Mesendoderm (in vitro differentiated cells): ENCODE measurements around the gene ZFP36.

Experiments
- DNase-seq: peaks from one replicate; pipeline ENCODE4 v3.0.0; 2013
- H2AK5ac ChIP-seq: 2 replicates; pipeline ENCODE4 v1.6.1; 2013; ENCODE audit warnings: low read length, inconsistent platforms
- H2BK120ac ChIP-seq: 2 replicates; pipeline ENCODE4 v1.6.1; 2013; ENCODE audit warnings: low read depth, mild to moderate bottlenecking, low read length, moderate library complexity, mixed read lengths
- H2BK15ac ChIP-seq: replicated peaks from 2 replicates; pipeline ENCODE4 v1.6.1; 2013; ENCODE audit warnings: low read depth, mild to moderate bottlenecking, moderate library complexity
- H2BK5ac ChIP-seq: 2 replicates; pipeline ENCODE4 v1.6.1; 2013; ENCODE audit warnings: low read length, inconsistent platforms
- H3K18ac ChIP-seq: 2 replicates; pipeline ENCODE4 v1.6.1; 2013; ENCODE audit warnings: mild to moderate bottlenecking, low read length, mixed read lengths
- H3K23ac ChIP-seq: one replicate; pipeline ENCODE4 v1.6.1; 2013; ENCODE audit warnings: low read length
- H3K27ac ChIP-seq: 2 replicates; pipeline ENCODE4 v1.5.1; 2013; ENCODE audit warnings: low read depth, mild to moderate bottlenecking, inconsistent platforms, low read length, moderate library complexity
- H3K27me3 ChIP-seq: 2 replicates; pipeline ENCODE4 v1.6.1; 2013; ENCODE audit warnings: low read length, control low read depth, mild to moderate bottlenecking, inconsistent platforms; ENCODE audit not compliant: insufficient read depth, poor library complexity
- H3K36me3 ChIP-seq: 2 replicates; pipeline ENCODE4 v1.6.1; 2013; ENCODE audit warnings: low read length, inconsistent platforms; ENCODE audit not compliant: control insufficient read depth, insufficient read depth
- H3K4ac ChIP-seq: one replicate; pipeline ENCODE4 v1.6.1; 2013; ENCODE audit warnings: low read depth, mild to moderate bottlenecking, low read length, moderate library complexity
- H3K4me1 ChIP-seq: 2 replicates; pipeline ENCODE4 v1.6.1; 2013; ENCODE audit warnings: low read depth, low read length, inconsistent platforms; ENCODE audit not compliant: control insufficient read depth
- H3K4me2 ChIP-seq: 2 replicates; pipeline ENCODE4 v1.6.1; 2013; ENCODE audit warnings: low read length
- H3K4me3 ChIP-seq: 2 replicates; pipeline ENCODE4 v1.5.1; 2013; ENCODE audit warnings: mild to moderate bottlenecking, low read length
- H3K56ac ChIP-seq: one replicate; pipeline ENCODE4 v1.6.1; 2013; ENCODE audit warnings: low read length
- H3K79me1 ChIP-seq: 2 replicates; pipeline ENCODE4 v1.6.1; 2013; ENCODE audit warnings: low read length, inconsistent platforms
- H3K79me2 ChIP-seq: 2 replicates; pipeline ENCODE4 v1.6.1; 2013; ENCODE audit warnings: mild to moderate bottlenecking, low read length; ENCODE audit not compliant: control insufficient read depth, insufficient read depth
- H3K9ac ChIP-seq: 2 replicates; pipeline ENCODE4 v1.6.1; 2013; ENCODE audit warnings: low read length, inconsistent platforms
- H4K5ac ChIP-seq: one replicate; pipeline ENCODE4 v1.6.1; 2013; ENCODE audit warnings: low read length
- H4K8ac ChIP-seq: one replicate; pipeline ENCODE4 v1.6.1; 2013; ENCODE audit warnings: low read depth, mild to moderate bottlenecking, control low read depth, low read length, moderate library complexity
- WGBS: extraction: QIAGEN DNeasy Blood & Tissue Kit; methylation state at CpG from one replicate; pipeline ENCODE4 v1.1.7; 2013; ENCODE audit warnings: low lambda C conversion rate, missing lambda C conversion rate; ENCODE audit not compliant: insufficient coverage; ENCODE audit errors: extremely low coverage; 5-methylcytosine and 5-hydroxymethylcytosine counted together

ZFP36 gene

DNA sequence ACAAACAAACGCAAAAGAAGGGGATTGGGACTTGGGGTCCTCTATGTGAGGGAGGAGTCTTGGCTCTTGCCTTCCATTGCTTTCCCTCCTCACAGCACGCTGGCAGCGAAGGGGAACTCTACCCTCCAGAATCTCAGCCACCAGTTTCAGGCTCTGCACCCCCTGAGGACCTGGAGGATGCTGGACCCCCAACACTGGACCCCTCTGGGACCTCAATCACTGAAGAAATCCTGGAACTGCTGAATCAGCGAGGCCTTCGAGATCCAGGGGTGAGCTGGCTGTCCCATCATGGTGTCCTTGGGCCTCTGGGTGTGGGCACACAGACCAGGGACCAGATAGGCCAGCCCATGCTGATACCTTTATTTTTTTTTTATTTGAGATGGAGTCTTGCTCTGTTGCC is 15.4 kb downstream of the ZFP36 start:
- no CpG with 5 or more reads among the region's 5 CpGs for WGBS
- no peak overlapping the region for H4K8ac ChIP-seq
- H2BK120ac ChIP-seq: no peak overlapping the region
- no peak overlapping the region for H3K4me3 ChIP-seq
- H4K5ac ChIP-seq: no peak overlapping the region
- no peak overlapping the region for H3K27ac ChIP-seq
- H3K4ac ChIP-seq: no peak overlapping the region
- H2BK5ac ChIP-seq: no peak overlapping the region
- H2AK5ac ChIP-seq: no peak overlapping the region
- H3K36me3 ChIP-seq: peaks cover 37% of the 10 kb centered on the region
- no peaks in the 10 kb centered on the region for H3K4me1 ChIP-seq
- H3K18ac ChIP-seq: no peak overlapping the region
- H3K4me2 ChIP-seq: no peak overlapping the region
- DNase-seq: no peak
- H3K56ac ChIP-seq: no peak overlapping the region
- H3K79me2 ChIP-seq: no peaks in the 10 kb centered on the region
- peaks cover 6% of the 10 kb centered on the region for H3K79me1 ChIP-seq
- H3K9ac ChIP-seq: no peak overlapping the region
- no peak overlapping the region for H2BK15ac ChIP-seq
- H3K27me3 ChIP-seq: no peaks in the 10 kb centered on the region
- no peak overlapping the region for H3K23ac ChIP-seq

- no peak overlapping the region for H3K4me3 ChIP-seq
- no peak for DNase-seq
- H3K27ac ChIP-seq: no peak overlapping the region
- no peak overlapping the region for H3K18ac ChIP-seq
- no peak overlapping the region for H2BK120ac ChIP-seq
- peaks cover 6% of the 10 kb centered on the region for H3K79me1 ChIP-seq
- no peak overlapping the region for H3K9ac ChIP-seq
- no peak overlapping the region for H4K8ac ChIP-seq
- no peak overlapping the region for H3K23ac ChIP-seq
- H3K27me3 ChIP-seq: no peaks in the 10 kb centered on the region
- peaks cover 37% of the 10 kb centered on the region for H3K36me3 ChIP-seq
- H2BK15ac ChIP-seq: no peak overlapping the region
- H2BK5ac ChIP-seq: no peak overlapping the region
- no peak overlapping the region for H4K5ac ChIP-seq
- WGBS: no CpG with 5 or more reads among the region's 35 CpGs
- H2AK5ac ChIP-seq: no peak overlapping the region
- H3K4me2 ChIP-seq: no peak overlapping the region
- no peaks in the 10 kb centered on the region for H3K79me2 ChIP-seq
- peaks cover 3% of the 10 kb centered on the region for H3K4me1 ChIP-seq
- H3K56ac ChIP-seq: no peak overlapping the region
- no peak overlapping the region for H3K4ac ChIP-seq
Measured at GRCh38 chr19:39423258-39424086, 16.8 kb downstream of the ZFP36 start.

- Histone ChIP-seq H2BK120ac (no peak overlapping the region), H3K4ac (no peak overlapping the region), H4K5ac (no peak overlapping the region), H3K79me1 (peaks cover 4% of the 10 kb centered on the region), H2BK5ac (no peak overlapping the region), H3K4me2 (no peak overlapping the region), H3K4me3 (no peak overlapping the region), H3K56ac (no peak overlapping the region), H3K23ac (no peak overlapping the region), H3K27ac (no peak overlapping the region), H3K9ac (no peak overlapping the region), H2BK15ac (no peak overlapping the region), H3K4me1 (peaks cover 6% of the 10 kb centered on the region), H3K79me2 (no peaks in the 10 kb centered on the region), H3K36me3 (peaks cover 32% of the 10 kb centered on the region), H3K18ac (no peak overlapping the region), H2AK5ac (no peak overlapping the region), H3K27me3 (no peaks in the 10 kb centered on the region), H4K8ac (no peak overlapping the region)
- WGBS: no CpG with 5 or more reads among the region's 16 CpGs
- no peak for DNase-seq
Measured at GRCh38 chr19:39424934-39425333, 18.3 kb downstream of the ZFP36 start.

DNA sequence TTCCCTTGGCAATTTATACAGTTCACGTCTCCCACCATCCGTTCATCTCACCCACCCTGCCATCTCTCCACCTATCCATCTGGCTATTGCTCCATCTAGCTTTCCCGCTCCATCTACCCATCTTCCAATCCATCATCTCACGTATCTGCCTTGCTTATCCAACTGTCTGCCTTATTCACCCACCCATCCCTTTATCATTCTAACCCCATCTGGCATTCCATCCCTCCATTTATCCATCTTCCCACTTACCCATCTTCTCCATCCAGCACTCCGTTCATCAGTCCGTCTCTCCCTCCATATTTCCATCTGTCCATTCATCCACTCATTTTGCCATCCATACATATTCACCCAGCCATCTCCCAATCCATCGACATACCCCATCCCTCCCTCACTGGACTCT is 19.1 kb downstream of the ZFP36 start:
- Histone ChIP-seq H3K4me2 (no peak overlapping the region), H3K9ac (no peak overlapping the region), H4K8ac (no peak overlapping the region), H3K4me1 (peaks cover 6% of the 10 kb centered on the region), H3K27me3 (no peaks in the 10 kb centered on the region), H3K4me3 (no peak overlapping the region), H2BK5ac (no peak overlapping the region), H2BK15ac (no peak overlapping the region), H4K5ac (no peak overlapping the region), H2BK120ac (no peak overlapping the region), H3K56ac (no peak overlapping the region), H3K18ac (no peak overlapping the region), H3K27ac (no peak overlapping the region), H3K23ac (no peak overlapping the region), H3K79me2 (no peaks in the 10 kb centered on the region), H3K79me1 (peaks cover 4% of the 10 kb centered on the region), H3K36me3 (peaks cover 30% of the 10 kb centered on the region), H3K4ac (no peak overlapping the region), H2AK5ac (no peak overlapping the region)
- WGBS: 100% methylated on average over 3 of the region's 7 CpGs
- DNase-seq: no peak

- H3K4me3 ChIP-seq: no peak overlapping the region
- no peaks in the 10 kb centered on the region for H3K79me2 ChIP-seq
- peaks cover 8% of the 10 kb centered on the region for H3K4me1 ChIP-seq
- no CpG with 5 or more reads among the region's 5 CpGs for WGBS
- H3K4ac ChIP-seq: no peak overlapping the region
- H4K5ac ChIP-seq: no peak overlapping the region
- H4K8ac ChIP-seq: no peak overlapping the region
- no peak overlapping the region for H3K23ac ChIP-seq
- H3K79me1 ChIP-seq: peaks cover 4% of the 10 kb centered on the region
- no peak overlapping the region for H3K18ac ChIP-seq
- no peak overlapping the region for H2BK120ac ChIP-seq
- H3K4me2 ChIP-seq: no peak overlapping the region
- H2BK15ac ChIP-seq: no peak overlapping the region
- peaks cover 28% of the 10 kb centered on the region for H3K36me3 ChIP-seq
- H3K27me3 ChIP-seq: no peaks in the 10 kb centered on the region
- H3K27ac ChIP-seq: no peak overlapping the region
- no peak for DNase-seq
- H3K56ac ChIP-seq: no peak overlapping the region
- H3K9ac ChIP-seq: no peak overlapping the region
- H2BK5ac ChIP-seq: no peak overlapping the region
- H2AK5ac ChIP-seq: no peak overlapping the region
Measured at GRCh38 chr19:39426170-39426569, 19.5 kb downstream of the ZFP36 start.

GRCh38 chr19:39427707-39428106 is 21.1 kb downstream of the ZFP36 start:
- no peak overlapping the region for H4K8ac ChIP-seq
- no peak overlapping the region for H3K27ac ChIP-seq
- no CpG with 5 or more reads among the region's 11 CpGs for WGBS
- no peak overlapping the region for H2BK15ac ChIP-seq
- H3K4me3 ChIP-seq: no peak overlapping the region
- peaks cover 25% of the 10 kb centered on the region for H3K36me3 ChIP-seq
- H3K4me1 ChIP-seq: peaks cover 8% of the 10 kb centered on the region
- H3K4me2 ChIP-seq: no peak overlapping the region
- H4K5ac ChIP-seq: no peak overlapping the region
- H2BK120ac ChIP-seq: no peak overlapping the region
- H3K79me1 ChIP-seq: peaks cover 4% of the 10 kb centered on the region
- no peak overlapping the region for H3K23ac ChIP-seq
- H2AK5ac ChIP-seq: no peak overlapping the region
- no peak overlapping the region for H2BK5ac ChIP-seq
- H3K9ac ChIP-seq: no peak overlapping the region
- no peaks in the 10 kb centered on the region for H3K79me2 ChIP-seq
- no peak overlapping the region for H3K18ac ChIP-seq
- H3K4ac ChIP-seq: no peak overlapping the region
- no peak overlapping the region for H3K56ac ChIP-seq
- H3K27me3 ChIP-seq: no peaks in the 10 kb centered on the region
- DNase-seq: no peak
